ENCODE results near the gene PDPK1. TPM values are rescaled to one million over a fixed set of nuclear protein-coding genes. Genes with fewer than 3 reads are reported as not detected.

PDPK1 gene
- total and polyA plus RNA-seq, 2 of the 4 experiments (the other 2 are of a cell fraction), result 10.6 to 27.3 TPM

- Histone ChIP-seq H2BK15ac (ENCODE audit: low read depth, low read length) (no peak overlapping the region), H3K27me3 (ENCODE audit: control insufficient read depth, insufficient read depth, low read length) (no peaks in the 10 kb centered on the region), H2AFZ (replicated peaks; ENCODE audit: low read length, poor library complexity) (no peak overlapping the region), H3K4ac (ENCODE audit: low read depth, low read length) (no peak overlapping the region), H3K14ac (replicated peaks; ENCODE audit: low read depth, low read length) (no peak overlapping the region), H3K36me3 (ENCODE audit: control insufficient read depth, insufficient read depth, low read length) (no peaks in the 10 kb centered on the region), H4K91ac (ENCODE audit: insufficient read depth, low read depth, low read length) (no peak overlapping the region), H2BK5ac (ENCODE audit: low read depth, low read length, poor library complexity, severe bottlenecking) (no peak overlapping the region), H2BK20ac (ENCODE audit: low read depth, low read length) (no peak overlapping the region), H3K79me1 (ENCODE audit: low read depth in 1 of 2, low read length in 2 of 2) (peaks cover 0 to 6% of the 10 kb centered on the region in 2 experiments; a peak in 1 of 4 replicates), H2BK120ac (ENCODE audit: low read depth, low read length) (no peak overlapping the region), H3K56ac (ENCODE audit: extremely low read depth, insufficient read depth, low read length) (no peak overlapping the region), H3K4me3 (ENCODE audit: insufficient read depth, low read depth, low read length) (no peak overlapping the region), H3K27ac (ENCODE audit: insufficient read depth, low read length) (no peak overlapping the region), H3K18ac (ENCODE audit: low read depth, low read length) (no peak overlapping the region), H2AK5ac (ENCODE audit: low read depth, low read length) (no peak overlapping the region), H3K9ac (ENCODE audit: low read depth, low read length) (no peak overlapping the region), H4K8ac (ENCODE audit: low read depth in 2 of 2, low read length in 2 of 2) (no peak overlapping the region), H4K5ac (ENCODE audit: low read depth, low read length) (no peak overlapping the region), H3K9me1 (ENCODE audit: insufficient read depth, low read length) (peaks cover 3% of the 10 kb centered on the region; the same call in 1 of the 2 replicates), H3K4me1 (ENCODE audit: control insufficient read depth, insufficient read depth, low read length) (peaks cover 8% of the 10 kb centered on the region), H2AK9ac (replicated peaks; ENCODE audit: low read depth, low read length, poor library complexity) (no peak overlapping the region), H4K20me1 (ENCODE audit: insufficient read depth, low read length) (0 out of 2 replicates have a peak, but pooled peaks cover 1% of the 10 kb centered on the region), H3K4me2 (ENCODE audit: low read depth, low read length) (no peak overlapping the region), H3K23ac (ENCODE audit: low read depth, low read length) (no peak overlapping the region), H3K9me3 (ENCODE audit: control insufficient read depth, insufficient read depth, low read length) (no peaks in the 10 kb centered on the region)
- 89% methylated on average over 11 of the region's 11 CpGs; no CpG with 5 or more reads in 1 of the 2 experiments for whole genome bisulfite sequencing, 2 experiments (ENCODE audit: extremely low coverage in 2 of 2, insufficient read length in 1 of 2)
- dilution Hi-C loops (cut with HindIII; ENCODE audit: low sequenced_read_pairs, unreplicated experiment) (no loop called here), intact Hi-C loops (cut with micrococcal nuclease) (no loop called here), in situ Hi-C loops (cut with MboI; ENCODE audit: low sequenced_read_pairs) (loop anchor here (10.0 kb wide), 1 partner anchor 253 kb away; the partner anchor contains the start of gene ECI1)
- POLR2A ChIA-PET (ENCODE audit: unreplicated experiment), result no interaction called here
- CTCF ChIA-PET, result no interaction called here
- DNase-seq, result no peak
- no TSS peak for BruUV-seq (replicated peaks)
- TF ChIP-seq CTCF (conservative IDR thresholded peaks at IDR 0.05; ENCODE audit: low read depth, low read length) (no peak), NFE2L2 (IDR thresholded peaks at IDR 0.05; ENCODE audit: low read depth, low read length) (no peak), ELK1 (IDR thresholded peaks at IDR 0.05; ENCODE audit: borderline replicate concordance, low read depth, low read length) (no peak), POLR2A (IDR thresholded peaks at IDR 0.05; ENCODE audit: low read depth, low read length) (no peak), USF2 (IDR thresholded peaks at IDR 0.05; ENCODE audit: low read depth, low read length) (no peak), FOS (IDR thresholded peaks at IDR 0.05; ENCODE audit: low read depth, low read length) (no peak), MAFK (IDR thresholded peaks at IDR 0.05; ENCODE audit: low read depth, low read length) (no peak)
- no peak for ATAC-seq (ENCODE audit: low read depth)
Measured at GRCh38 chr16:2507665-2508064, 30.2 kb upstream of the PDPK1 start.

All from IMR-90 (cell line).